HL-60/S4 treated with phorbol 12-myristate 13-acetate at 8.2 ng/mL for 4 days and 3 days (cell line): Measurements from ENCODE around the gene ENTPD2.

Experiments
- in situ Hi-C: fragments of 300-500 bp; cut with MboI; formaldehyde crosslinking; loops from 2 replicates; pipeline ENCODE4 v1.15.0; 2022; ENCODE audit warnings: low sequenced_read_pairs

Gene ENTPD2

GRCh38 chr9:137053944-137054931 lies at the start of gene ENTPD2:
Gene ENTPD2 (minus strand): TSS chr9:137054061. CDS start chr9:137053997, 64 bp downstream.
- in situ Hi-C loops: no loop called here

- in situ Hi-C loops: no loop called here
Observed at GRCh38 chr9:137103206-137103999, 49.5 kb upstream of the ENTPD2 start.

DNA sequence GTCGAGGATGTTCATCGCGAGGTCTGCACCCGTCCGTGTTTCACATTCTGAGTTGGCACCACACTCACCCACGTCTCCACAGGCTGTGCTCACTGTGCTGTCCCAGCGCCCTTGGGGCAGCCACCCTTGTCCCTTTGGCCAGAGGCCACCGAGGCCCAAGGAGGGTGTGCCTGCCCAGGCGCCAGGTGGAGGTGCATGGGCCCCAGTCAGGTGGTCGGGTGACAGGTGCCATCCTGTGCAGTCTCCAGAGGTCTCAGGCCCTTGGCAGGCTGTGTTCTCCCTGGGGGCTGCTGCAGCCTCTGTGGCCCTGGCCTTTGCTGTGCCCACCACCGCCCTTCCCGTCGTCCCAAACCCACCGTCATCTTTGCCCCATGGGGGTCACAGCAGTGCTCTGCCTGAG lies 45.4 kb upstream of the ENTPD2 start:
- in situ Hi-C loops: no loop called here

DNA sequence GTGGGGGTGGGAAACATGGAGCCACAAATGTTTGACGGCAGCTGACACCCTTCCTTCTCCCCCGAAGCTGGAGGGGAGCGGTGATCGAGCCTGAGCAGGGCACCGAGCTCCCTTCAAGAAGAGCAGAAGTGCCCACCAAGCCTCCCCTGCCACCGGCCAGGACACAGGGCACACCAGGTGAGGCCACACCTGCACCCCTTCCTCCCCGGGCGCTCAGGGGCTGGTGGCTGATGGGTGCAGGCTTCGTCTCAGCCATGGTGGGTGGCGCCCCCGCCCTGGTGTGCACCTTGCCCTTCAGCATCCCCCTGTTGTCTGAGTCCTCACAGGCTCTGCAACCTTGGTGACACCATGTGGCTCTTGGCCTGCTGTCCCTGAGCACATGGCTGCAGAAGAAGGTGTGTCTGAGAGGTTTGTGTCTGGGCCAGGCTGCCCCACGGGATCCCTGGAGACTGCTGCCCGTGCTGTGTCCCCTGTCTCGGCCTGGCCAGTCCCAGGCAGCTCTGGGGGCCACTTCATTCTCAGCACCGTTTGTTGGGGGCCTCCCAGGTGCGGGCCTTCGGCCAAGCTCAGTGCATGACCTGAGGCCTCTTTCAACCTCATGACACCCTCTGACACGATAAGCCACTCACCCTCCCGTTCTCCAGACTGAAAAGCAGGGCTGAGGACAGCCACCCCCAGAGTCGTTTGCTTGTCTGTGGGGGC lies 44.1 kb upstream of the ENTPD2 start:
- in situ Hi-C loops: no loop called here

DNA sequence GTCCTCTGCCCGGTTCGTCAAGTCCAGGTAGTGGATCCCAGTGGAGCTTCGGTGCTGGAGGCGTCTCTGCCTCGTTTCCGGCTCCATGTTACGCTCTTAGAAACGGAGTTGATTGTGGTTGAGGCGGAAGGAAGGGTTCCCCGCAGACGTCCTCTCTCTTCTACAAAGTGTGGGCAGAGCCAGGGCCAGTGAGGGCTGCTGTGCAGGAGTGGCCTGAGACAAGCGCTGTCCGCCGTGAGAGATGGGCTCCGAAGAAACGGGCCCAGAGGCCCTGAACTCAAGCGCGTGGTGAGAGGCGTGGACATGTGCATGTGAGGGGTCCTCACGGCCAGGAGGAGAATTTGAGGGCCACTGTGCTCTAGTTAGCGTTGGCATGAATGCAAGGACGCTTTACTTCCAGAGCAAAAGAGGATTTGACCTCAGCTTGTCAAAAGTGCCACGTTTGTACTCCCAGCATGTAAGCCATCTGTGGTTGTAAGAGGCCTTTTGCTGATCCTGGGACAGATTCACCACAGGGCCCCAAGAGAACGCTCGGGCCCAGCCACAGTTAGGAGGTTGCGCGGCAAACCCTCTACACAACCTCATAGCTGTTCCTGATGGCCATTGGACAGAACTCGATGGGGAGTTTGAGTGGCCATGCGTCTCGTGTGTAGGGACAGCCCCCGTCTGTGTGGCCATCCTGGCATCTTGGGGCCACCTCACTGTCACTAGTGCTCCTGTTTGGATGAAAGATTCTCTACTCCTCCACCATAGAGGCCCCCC lies 43.1 kb upstream of the ENTPD2 start:
- in situ Hi-C loops: no loop called here

DNA sequence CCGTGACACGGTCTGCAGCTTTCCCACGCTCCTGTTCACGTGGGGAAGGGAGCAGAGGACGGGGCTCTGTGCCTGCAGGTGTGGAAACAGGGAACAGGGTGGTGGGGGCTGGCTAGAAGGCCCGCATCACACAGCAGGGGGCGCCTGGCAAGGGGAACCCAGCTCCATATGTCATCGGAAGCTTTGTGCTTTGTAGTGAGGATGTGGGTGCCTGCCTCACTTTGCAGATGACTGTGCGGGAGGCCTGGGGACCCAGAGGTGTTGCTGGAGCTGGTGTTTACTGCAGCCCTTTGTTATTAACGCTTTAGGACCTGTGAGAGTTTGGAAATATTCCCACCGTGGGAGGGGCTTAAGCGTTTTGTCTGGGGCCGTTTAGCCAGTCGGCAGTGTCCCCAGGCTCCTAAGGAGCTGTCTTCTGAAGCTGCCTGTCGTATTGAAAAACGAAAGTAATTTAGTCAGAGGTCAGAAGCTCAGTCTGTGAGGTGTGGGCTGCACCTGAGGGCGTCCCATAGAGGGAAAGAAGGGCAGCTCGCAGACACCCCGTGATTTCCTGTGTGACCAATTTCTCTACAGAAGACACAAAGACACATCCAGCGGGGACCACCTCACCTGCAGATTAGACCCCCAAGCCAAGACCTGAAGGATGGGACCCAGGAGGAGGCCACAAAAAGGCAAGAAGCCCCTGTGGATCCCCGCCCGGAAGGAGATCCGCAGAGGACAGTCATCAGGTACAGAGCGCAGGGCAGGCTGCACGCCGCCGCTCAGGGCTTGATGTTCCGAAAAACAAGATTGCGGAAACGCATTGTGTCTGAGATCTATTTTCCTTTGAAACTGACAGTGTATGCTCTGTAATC lies 42.0 kb upstream of the ENTPD2 start:
- in situ Hi-C loops: no loop called here

GRCh38 chr9:137089232-137089947 lies 35.5 kb upstream of the ENTPD2 start:
- in situ Hi-C loops: no loop called here

GRCh38 chr9:137088121-137088520 lies 34.3 kb upstream of the ENTPD2 start:
- in situ Hi-C loops: no loop called here

GRCh38 chr9:137087409-137087925 lies 33.6 kb upstream of the ENTPD2 start:
- in situ Hi-C loops: no loop called here

DNA sequence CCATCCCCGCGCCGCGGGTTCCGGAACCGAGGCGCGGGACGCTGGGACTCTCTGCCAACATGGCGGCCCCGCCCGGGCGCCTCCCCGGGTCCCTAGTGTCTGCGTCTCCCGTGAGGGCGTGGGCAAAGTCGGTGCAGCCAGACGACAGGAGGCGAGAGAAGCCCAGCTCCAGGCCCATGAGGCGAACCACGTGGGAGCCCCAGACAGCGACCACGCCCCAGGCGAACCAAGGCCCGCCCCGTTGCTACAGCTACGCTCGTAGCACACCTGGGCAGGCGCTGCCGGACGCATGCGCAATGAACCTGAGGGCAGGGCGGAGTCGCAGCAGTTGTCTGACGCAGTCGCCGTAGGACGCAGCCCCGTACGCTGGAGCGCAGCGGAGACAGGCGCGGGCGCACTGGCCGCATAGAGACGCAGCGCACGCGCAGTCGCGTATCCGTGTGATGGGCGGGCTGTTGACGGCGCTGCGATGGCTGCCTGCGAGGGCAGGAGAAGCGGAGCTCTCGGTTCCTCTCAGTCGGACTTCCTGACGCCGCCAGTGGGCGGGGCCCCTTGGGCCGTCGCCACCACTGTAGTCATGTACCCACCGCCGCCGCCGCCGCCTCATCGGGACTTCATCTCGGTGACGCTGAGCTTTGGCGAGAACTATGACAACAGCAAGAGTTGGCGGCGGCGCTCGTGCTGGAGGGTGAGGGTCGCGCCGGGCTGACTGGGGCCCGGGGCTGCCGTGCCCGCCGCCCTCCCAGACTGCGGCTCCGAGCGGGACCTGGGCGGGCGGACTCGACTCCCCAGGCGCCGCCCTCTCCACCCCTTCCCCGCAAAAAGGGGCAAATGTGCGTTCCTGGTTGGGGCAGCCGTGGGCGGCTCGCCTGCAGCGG lies 32.9 kb upstream of the ENTPD2 start, which contains the start of gene MAN1B1:
MAN1B1 (plus strand) TSS at position 455 of the 878 bp plus-strand sequence; CDS start at position 470, 15 bp downstream.
- in situ Hi-C loops: no loop called here

- in situ Hi-C loops: no loop called here
Observed at GRCh38 chr9:137085920-137086530, 32.2 kb upstream of the ENTPD2 start.

DNA sequence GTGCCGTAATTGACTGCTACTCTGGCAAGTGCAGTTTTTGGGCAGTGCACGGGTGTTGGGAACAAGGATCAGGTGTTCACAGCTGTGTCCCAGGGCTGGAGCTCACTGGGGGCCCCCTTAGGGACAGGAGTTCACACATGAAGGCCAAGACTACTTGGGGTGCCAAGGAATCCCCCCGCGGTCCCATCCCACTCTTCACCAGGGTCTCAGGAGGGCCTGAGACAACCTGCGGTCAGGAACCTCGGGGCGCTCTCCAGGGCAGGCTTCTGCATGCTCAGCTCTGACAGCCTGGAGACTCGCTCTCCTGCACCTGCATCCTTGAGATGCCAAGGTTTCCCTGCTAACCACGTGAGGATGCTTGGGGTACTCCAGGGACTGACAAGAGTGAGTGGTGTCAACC lies 30.7 kb upstream of the ENTPD2 start:
- in situ Hi-C loops: no loop called here

DNA sequence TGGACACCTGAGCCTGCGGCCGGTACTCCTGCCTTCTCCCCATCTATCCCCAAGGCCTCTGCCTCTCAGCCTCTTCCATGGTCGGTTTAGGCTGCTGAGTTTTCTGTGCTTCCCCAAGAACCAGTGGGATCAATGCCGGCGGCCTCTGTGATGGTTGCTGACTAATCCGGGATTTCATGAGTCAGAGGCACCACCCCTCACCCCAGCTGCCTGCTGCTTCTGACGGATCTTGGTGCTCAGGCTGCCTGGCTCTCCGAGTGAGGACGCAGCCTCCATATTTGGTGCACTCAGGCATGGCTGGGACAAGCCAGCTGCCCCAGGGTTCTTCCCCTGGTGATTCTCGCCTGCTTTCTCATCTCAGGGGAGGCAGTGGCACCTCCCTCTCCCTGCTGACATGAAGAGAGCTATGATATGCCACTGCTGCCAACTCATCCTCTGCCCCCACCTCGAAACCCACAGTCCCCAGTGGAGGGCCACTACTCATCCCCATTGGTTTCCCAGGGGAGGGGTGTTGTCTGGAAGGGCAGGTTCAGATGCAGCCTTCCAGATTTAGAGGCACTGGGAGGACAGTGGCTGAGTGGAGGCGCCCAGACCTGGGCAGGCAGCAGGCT lies 29.6 kb upstream of the ENTPD2 start:
- in situ Hi-C loops: no loop called here

- in situ Hi-C loops: no loop called here
Observed at GRCh38 chr9:137082925-137083290, 29.0 kb upstream of the ENTPD2 start.

DNA sequence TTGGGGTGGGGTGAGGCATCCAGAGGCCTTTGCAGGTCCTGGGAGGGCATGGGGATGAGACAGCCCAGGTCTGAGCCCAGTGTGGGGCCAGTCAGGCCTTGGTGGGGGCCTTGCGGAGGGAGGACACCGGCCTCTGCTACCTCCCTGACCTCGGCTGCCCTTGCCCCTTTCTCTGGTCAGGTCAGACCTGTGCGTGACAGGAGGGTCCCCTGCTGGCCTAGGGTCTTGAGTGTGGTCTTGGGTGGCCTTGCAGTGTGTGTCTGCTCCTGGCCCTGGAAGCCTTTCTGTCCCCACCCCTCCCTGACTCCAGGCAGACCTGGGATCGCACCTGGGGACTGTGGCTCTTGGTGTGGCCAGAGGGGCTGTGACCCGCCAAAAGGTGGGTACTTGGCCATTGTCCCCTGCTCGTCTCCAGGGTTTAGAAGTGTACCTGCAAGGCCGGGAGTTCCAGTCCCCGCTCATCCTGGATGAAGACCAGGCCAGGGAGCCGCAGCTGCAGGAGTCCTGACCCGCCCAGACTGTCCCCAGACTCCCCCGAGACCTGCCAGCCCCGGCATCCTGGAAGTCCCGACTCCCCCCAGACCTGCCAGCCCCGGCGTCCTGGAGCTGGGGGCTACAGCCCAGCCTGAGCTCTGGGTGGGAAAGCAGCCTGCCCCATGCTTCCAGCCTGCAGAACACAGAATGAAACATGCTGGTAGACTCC lies 28.5 kb upstream of the ENTPD2 start:
- in situ Hi-C loops: no loop called here
